GM21528 (cell line): Measurements from ENCODE around the gene TWIST2.

Experiments used
- ATAC-seq: cut with Tn5 transposase; IDR thresholded peaks from one replicate; pipeline ENCODE4 v1.9.1; 2021; ENCODE audit warnings: mild to moderate bottlenecking, moderate library complexity; ENCODE audit not compliant: unreplicated experiment, low FRiP score

The TWIST2 gene

DNA sequence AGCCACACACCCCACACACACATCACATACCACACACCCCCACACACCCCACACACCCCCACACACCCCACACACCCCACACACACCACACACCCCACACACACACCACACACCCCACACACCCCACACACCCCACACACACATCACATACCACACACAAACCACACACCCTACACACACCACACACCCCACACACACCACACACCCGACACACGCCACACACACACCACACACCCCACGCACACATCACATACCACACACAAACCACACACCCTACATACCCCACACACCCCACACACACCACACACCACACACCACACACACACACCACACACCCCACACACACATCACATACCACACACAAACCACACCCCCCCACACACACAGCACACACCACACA lies 22.4 kb downstream of the TWIST2 start:
- ATAC-seq = no peak

DNA sequence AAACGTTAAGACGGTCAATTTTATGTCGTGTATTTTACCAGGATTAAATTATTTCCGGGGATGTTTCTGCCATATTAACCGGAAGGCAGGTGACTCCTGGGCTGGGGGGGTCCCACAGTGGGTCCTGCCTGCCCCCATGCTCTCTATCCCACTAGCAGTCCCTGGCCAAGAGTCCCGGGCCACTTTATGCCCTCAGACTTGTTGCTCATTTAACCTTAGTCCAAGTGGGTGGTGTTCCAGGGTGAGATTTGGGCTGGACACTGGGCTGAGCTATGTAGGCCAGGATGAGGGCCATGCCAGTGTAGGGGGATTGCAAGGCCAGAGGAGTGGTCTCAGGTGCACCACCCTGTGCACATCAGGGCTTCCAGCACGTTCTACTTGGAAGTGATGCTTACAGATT lies 24.1 kb downstream of the TWIST2 start:
- no peak for ATAC-seq

DNA sequence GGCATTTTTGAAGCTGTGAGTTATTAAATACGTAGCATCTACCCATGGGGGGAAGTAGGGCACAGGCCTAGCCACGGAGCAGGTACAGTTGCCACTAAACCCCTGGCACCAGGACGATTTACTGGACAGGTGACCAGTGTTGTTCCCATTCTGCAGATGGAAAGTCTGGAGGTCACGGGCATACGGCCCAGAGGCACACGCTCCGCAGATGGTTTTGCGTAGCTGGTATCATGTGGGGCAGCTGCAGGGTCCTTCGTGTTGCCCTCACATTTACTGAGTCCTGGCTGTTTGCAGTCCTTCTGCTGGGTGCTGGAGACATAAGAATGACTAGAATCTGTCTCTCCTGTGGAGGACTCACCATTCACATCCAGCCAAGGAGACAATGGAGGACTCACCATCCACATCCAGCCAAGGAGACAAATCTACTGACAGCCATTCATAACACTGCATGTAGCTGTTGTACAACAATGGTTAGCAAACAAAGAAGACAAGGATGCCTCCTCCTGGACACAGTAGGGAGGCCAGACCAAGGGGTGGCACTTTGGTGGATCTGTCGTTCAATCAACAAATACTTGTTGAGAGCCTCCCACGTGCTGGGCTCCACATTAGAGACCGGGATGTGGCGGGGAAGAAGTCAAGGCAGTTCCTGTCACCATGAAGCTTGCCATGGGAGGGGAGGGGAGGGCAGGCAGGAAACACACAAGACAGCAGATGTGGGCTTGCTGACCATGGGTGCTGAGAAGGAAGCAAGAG lies 24.9 kb downstream of the TWIST2 start:
- ATAC-seq = no peak

DNA sequence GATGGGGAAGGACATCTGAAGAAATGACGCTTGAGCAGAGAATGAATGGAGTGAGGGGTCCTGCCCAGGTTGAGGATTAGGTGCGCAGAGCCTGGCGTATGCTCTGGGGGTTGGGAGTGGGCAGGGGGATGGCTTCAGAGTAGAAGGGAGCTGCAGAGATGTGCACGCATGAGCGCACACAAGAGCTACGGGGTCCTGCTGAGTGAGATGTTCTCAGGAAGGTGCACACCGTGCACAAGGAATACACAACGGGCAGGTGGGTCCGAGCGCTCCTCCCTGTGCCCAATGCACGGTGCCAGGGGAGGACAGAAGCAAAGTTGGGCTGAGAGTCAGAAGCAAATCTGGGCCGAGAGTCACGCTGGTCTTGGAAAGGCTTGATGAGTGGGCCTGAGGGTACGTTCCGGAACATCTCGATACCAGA lies 25.5 kb downstream of the TWIST2 start:
- ATAC-seq = no peak

DNA sequence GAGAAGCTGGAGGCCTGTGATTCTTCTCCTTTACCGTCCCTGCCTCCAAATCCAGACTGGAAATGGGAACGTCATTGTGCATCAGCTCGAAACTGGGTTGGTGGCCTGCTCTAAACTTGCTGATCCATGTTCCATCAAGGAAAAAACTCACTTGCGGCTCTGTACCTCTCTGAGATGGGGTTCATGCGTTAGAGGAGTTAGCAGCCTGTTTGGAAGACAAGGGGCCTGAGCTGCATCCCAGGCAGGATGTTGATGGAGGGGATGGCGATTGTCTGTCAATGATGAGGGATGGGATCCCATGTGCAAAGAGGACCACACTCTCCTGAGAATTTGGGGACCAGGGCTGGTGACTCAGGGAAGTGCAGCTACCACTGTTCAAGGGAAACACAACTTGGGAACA lies 26.0 kb downstream of the TWIST2 start:
- ATAC-seq = no peak

DNA sequence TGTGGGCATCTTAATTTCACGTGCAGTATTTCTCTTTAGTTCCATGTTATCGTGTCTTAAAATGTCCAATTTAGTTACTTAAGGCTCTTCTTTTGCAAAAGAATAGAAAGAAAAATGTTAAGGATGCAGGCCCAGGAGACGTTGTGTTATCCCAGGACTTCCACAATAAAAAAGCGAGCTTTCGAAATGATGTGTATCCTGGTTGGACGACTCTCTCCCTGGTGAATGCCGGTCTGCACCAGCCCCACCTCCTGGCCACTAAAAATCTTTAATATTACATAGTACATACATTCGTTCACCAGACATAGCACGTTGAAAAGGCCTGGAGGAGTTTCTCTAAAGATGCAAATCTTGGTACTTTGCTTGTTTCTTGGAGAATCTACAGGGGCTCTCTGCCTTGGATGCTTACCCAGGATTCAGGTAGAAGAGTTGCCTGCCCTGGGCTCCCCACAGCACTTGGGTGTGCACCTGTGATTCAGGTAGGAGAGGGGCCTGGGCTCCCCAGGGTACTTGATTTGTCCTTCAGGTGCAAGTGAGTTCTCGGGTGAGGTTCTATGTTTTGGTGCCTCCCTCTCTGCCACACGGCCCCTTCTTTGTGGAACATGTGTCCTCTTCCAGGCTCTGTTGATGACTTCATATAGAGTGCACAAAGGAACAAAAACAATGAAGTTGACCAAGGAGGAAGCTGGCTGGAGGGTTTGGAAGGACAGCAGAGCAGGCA lies 26.6 kb downstream of the TWIST2 start:
- ATAC-seq = no peak

DNA sequence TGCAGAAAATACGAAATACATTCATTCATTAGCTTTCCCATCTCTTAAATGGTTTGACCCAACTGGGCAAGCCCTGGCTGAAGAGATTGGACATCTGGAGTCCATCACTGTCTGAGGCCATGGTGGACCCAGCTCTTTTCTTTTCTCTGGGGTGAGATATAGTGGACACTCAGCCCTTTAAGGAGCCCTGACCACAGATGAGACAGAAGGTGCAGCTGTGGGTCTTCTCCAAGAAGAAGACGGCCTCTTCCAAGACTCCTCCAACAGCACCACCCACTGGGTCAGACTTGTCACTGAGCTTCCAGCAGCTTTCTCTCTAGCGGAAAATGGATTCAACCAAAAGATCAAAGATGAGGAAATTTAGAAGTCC lies 27.2 kb downstream of the TWIST2 start:
- ATAC-seq = no peak

DNA sequence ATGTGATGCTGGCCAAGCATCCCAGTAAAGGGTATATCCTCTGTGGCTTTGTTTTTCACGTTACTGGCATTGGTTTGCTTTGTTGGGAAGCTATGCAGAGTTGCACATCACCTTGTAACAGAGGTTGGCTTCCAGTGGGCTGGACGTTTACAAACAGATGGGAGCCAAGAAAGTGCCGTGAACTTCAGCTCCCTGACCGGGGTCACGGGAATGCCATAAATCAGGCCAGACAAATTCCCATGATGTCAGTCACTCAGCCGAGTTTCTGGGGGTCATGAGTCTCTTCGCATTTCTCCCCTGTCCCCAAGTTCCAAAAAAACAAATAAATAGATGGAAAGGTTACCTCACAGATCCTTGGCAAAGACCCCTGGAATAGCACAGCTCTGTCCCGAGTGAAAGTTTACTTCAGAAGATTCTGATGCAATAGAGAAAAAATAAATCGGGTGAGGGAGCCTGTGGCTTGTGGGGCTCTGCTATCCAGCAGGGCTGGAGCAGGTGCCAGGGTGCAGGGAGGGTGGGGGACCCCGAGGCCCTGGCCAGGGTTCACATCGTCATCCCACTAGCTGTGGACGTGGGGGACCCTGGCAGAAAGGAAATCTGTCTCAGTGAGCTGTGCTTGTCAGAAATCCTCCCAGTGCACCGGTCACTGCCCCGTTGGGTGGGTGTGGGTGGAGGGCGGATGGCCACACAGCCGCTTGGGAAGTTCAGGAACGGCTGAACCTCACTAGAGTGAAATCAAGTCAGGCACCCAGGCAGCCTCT lies 27.8 kb downstream of the TWIST2 start:
- no peak for ATAC-seq

DNA sequence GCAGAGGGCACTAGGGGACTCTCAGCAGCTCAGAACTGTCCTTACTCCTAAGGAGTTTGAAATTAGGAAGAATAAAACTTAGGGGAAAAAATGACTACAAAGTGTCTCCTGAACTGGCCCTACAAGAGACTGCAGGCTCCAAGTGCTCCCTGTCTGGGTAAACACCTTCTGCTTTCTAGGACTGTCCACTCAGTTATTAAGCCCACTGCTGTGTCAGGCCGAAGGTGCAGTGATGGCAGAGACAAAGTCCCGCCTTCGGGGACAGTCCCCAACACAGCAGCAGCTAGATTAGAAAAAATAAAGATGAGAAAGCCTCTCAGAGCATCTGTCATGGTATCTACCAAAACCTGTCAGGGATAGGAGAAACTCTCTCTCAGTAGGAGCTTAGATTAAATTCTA lies 28.3 kb downstream of the TWIST2 start:
- ATAC-seq = no peak

DNA sequence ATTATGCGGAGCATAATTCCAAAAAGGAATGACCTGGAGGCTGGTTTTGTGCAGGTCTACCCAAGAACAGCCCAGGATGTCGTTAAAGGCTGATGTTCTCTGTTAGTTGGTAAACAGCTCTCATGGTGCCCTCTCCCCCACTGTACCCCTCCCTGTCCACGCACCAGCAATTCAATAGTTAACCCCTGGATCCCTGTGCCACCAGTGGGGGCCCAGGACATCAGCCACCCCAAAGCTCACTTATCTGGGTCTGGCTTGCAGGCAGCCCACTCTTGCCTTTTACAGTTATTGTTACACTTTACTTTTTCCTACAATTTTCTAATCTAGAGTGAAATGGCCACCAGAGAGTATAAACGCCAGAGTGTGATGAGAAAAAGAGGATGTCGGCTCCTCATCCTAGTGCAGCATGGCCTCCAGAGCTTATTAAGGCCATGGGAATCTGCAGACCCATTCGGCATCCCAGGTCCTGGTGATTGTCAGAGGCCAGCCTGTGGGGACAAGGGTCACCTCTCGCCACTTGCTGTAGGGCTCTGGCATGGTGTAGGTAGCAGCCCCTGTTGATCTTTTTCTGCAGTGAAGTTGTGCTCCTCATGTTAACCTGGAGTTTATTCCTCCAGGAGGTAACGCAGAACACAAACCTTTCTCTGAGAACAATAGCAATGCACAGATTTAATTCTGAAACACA lies 30.3 kb downstream of the TWIST2 start:
- ATAC-seq = no peak

DNA sequence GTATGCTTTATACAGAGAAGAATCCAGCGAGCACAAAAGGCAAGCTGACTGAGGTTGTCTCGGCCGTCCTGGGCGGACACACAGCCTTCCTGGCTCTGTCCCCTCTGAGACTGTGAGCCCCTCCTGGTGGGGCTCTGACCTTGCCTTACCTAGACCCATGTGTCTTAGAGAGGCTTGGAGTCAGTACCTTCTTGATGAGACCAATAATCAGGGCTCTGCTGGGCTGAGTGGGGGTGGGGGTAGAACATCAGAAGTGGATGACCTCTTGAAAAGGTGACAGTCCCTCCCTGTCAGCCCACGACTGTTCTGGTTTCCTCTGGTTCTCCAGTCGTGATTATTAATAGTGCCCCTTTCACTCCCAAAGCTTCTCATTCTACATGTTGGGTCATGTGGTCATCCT lies 31.2 kb downstream of the TWIST2 start:
- no peak for ATAC-seq

DNA sequence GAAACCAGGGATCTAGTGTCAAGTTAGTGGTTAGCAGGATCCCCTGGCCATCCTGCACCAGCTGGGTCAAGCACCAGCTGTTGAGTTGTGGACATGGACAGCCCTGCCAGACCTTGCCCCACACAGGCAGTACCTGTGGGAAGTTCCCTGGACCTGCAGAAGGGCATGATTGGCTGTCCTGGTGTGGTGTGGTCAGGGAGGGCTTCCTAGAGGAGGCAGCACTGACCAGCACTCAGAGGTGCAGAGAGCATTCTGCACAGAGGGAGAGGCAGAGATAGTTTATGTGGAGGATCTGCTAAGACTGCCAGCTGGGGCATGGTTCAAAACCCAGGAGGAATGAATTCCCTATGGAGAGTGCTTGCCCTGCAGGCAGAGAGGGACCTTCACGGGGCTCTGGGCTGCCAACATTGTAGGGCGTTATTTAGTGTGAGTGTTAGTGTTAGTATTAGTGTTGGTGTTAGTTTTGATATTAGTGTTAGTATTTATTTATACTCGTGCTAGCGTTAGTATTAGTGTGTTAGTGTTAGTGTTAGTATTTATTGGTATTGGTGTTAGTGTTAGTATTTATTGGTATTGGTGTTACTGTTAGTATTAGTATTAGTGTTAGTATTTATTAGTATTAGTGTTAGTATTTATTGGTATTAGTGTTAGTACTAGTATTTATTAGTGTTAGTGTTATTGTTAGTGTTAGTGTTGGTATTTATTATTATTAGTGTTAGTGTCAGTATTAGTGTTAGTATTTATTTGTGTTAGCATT lies 31.9 kb downstream of the TWIST2 start:
- ATAC-seq = no peak

DNA sequence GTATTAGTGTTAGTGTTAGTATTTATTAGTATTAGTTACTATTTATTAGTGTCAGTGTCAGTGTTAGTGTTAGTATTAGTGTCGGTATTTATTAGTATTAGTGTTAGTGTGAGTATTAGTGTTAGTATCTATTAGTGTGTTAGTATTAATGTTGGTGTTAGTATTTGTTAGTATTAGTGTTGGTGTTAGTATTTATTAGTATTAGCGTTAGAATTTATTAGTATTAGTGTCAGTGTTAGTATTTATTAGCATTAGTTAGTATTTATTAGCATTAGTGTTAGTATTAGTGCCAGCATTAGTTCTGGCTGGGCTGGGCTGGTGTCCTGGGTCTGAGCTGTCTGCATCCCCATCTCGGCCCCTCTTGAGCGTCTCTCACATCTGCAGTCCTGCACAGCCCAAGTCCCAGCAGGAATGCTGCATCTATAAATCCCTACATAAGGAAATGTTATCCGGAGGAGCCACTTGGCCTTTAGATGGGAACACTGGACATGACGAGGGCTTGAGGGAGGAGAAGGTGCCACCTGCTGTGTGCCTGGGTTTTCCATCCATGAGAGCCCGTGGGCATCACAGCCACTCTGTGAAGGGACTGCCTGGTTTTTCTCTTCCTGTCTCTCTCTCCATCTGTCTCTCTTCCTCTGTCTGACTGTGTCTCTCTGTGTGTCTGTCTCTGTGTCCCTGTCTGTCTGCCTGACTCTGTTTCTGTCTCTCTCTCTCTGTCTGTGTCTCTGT lies 33.6 kb downstream of the TWIST2 start:
- no peak for ATAC-seq

DNA sequence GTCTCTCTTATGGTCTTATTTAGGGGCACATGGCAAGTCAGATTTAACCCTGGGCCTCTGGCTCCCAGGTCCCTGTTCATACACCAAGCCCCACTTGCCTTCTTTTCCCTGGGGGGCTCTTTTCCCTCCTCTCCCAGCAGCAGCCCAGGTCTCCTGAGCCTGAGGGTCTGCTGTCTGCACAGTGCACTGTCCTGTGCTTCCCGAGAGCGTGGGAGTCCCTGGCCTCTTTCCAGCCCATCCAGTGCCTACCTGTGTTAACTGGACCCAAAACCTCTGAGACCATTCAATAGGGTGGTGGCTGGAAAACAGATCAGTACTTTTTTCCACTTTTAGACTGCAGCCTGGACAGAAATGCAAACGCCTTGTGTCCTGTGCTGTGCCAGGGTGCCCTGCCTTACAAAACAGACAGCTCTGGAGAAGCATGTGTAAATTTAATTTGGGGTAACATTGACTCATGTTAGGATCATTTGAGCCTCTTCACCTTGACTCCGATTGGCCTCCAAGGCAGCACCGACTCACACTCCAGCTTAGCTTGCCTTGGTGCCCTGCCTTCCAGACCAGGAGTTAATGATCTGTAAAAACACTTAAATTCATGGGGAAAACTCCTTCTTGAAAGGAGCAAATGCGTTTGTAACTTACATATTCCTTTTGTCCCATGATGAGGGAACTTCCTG lies 34.3 kb downstream of the TWIST2 start:
- no peak for ATAC-seq

DNA sequence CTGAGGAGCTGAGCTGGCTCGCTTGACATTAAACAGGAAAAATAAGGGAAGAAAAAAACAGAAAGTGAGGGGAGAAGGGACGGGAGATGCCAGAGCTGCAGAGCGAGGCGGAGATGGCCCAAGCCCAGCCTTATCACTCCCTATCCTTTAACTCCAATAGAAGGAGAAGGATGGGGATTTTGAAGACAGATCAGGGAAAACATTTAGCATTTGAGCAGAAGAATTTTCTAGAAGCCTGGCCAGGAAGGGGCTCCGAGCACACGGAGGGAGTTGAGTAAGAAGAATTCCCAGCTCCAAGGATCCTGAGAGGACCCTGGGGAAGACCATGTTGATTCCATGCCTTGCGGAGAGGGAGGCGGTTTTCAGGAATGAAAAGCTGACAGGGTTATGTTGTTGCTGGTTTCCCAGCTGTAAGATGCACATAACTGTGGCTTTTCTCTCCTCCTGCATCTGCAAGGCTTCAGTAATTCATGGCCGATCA lies 35.6 kb downstream of the TWIST2 start:
- no peak for ATAC-seq

DNA sequence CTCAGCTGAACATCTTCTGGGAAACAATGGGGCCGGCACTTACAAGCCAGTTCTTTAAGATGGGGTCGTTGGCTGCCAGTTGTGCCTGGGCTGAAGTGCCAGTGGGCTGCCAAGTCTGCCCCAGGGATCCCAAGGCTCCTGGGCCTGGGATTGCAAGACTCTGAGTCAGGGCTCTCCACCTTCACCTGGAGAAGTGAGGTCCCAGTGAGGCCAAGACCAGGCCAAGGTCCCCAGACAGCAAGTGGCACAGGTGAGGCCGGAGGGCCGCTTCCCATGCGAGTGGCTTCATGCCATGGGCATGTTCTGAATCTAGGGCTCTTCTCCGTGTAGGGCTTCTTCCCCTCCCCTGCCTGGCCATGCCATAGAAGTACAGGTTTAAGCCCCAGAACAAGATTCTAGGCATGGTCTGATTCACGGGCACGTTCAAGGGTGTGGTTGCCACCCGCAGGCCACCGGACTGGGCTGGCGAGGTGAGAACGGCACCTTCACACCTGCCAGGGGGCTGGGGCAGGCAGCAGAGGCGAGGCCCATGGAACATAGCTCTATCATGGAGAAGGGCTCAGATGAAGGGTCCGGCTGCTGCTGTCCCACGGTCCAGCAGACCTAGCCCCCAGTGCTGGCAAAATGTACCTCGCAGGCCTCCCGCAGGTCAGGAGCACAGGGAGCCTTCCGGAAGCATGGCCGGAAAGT lies 36.4 kb downstream of the TWIST2 start:
- no peak for ATAC-seq

DNA sequence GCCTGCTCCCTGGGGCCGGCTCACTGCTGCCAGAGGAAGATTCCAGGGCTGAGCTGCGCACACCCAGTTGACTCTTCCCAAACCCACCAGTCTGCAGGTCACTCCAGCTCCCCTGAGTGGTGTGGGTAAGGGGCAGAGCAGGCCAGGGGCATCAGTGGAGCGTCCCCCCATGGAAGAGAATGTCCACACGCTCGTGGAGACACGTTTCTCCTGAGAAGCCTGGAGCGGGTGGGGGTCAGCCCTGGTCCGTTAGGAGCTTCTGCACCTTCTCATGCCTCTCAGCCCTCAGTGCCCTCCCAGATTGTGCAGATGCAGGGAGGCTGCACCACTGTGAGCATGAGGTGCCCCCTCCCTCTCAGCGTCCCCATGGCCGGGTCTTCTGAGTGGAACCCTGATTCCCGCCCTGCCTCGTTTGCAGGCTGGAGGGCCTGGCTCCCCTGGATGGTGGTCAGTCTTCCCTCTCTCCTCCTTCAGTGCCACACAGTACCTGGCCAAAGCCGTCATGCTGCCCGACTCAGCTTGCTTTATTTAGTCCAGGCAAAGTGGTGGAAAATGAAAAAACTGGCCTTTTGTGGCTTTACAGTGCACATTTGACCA lies 37.0 kb downstream of the TWIST2 start:
- no peak for ATAC-seq
